ENCODE measurements around the gene OPRD1.
"Not testable (repeated sequence)": the region's sequence is repeated elsewhere in the genome, so short reads cannot be mapped to it uniquely, and the experiment has no call there.

OPRD1 gene

DNA sequence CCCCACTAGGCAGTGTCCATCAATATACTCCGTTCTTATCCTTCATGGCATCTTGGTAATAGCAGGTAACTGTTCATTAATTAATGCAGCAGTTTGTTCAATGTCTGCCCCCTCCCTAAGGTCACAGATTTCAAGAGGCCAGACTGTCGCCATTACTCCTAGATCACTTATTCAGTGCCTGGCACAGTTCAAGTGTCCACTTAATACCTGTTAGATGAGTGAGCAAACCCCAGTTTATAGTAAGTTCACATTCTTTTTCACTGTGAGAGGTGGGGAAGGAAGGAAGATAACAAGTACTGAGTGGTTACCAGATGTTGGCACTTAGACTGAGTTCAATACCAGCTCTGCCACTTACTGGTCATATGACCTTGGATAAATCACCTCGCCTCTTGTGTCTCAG, 36.4 kb downstream of the OPRD1 start:
- no peak for DNase-seq

DNA sequence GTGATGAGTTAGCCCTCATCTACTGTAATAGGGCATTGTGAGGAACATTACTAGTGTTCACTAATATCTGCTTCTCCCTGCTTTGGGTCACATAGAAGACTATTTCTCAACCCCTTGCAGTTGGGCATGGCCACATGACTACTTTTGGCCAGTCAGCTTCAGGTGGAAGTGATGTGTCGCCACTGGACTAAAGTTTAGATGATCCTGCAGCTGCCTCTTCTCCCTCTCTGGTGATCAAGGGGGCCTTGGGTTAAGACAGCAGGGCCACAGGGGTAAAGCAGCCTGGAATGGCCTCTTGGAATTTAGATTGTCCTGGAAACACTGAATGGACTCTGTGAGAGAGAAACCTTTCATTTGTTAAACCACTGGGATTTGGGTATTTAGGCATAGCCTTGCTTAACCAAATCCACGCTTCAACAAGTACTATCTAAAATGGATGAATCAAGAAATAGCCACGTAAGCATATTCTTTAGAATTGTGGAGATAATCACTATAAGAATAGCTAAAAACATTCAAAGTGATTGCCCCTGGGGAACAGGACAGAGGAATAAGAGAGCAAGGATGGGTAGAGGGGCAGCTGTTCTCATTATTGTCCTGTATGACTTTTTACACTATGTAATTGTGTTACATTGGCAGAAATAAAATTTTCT, 41.2 kb downstream of the OPRD1 start:
- no peak for DNase-seq

DNA sequence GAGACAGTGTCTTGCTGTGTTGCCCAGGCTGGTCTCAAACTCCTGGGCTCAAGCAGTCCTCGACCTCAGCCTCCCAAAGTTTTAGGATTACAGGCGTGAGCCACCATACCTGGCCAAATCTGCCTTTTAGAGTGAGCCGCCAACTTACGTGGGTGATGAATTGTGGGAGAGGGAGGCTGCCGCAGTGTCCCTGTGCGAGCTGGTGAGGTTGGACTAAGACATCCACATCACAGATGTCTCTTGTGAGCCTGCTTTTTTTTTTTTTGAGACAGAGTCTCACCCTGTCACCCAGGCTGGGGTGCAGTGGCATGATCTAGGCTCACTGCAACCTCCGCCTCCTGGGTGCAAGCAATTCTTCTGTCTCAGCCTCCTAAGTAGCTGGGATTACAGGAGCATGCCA, 42.4 kb downstream of the OPRD1 start:
- DNase-seq, result not testable (repeated sequence)

DNA sequence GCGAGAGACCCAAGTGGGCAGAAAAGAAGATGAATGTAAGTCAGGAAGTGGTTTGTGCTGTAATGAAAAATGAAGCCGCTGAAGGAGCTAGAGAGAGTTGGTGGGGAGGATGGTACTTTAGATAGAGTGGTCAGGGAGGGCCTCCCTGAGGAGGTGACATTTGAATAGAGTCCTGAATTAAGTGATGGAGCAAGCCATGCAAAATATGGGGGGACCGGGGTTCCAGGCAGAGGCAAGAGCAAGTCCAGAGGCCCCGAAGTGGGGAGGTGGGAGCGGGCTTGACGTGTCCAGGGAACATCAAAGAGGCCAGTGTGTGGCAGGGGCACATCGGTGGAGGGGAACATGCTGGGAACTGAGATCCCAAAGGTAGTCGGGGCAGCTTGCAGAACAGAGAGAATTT, 43.1 kb downstream of the OPRD1 start:
- DNase-seq, result no peak

DNA sequence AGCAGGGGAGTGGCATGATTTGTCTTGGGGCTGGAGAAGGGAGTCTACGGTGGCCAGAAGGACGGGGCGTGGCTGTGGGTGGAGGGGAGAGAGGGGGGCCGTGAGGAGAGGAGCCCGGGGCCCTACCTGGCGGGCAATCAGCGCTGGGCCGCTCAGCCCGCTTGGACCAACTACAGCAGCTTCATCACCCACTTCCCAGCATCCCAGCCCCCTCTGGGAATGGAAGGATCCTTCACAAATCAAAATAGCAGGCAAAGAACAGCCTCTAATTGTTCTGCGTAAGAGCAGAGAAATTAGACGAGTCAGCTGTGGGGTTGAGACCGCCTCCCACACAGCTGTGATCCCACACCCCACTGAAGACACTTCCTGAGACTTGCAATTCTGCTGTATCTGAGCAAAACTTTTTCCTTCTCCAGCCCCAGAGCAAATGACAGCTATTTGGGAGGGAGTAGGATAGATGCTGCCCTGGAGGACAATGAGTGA, 43.5 kb downstream of the OPRD1 start:
- no peak for DNase-seq

DNA sequence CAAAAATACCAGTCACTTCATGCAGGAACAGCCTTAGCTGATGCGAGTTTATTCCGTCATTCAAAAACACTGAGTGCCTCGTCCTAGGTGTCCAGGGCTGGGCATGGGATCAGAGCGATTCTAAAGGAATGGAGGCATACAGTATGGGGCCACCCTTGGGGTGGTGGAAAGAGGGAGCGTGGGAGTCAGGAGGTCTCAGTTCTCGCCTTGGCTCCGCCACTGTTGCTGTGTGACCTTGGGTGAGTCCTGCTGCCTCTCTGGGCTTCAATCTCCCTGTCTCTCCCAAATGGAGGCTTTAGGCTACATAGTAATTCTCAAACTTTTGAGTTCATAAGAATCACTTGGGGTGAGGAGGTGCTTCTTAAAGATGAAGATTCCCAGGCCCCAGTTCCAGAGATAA, 44.0 kb downstream of the OPRD1 start:
- DNase-seq, result no peak

DNA sequence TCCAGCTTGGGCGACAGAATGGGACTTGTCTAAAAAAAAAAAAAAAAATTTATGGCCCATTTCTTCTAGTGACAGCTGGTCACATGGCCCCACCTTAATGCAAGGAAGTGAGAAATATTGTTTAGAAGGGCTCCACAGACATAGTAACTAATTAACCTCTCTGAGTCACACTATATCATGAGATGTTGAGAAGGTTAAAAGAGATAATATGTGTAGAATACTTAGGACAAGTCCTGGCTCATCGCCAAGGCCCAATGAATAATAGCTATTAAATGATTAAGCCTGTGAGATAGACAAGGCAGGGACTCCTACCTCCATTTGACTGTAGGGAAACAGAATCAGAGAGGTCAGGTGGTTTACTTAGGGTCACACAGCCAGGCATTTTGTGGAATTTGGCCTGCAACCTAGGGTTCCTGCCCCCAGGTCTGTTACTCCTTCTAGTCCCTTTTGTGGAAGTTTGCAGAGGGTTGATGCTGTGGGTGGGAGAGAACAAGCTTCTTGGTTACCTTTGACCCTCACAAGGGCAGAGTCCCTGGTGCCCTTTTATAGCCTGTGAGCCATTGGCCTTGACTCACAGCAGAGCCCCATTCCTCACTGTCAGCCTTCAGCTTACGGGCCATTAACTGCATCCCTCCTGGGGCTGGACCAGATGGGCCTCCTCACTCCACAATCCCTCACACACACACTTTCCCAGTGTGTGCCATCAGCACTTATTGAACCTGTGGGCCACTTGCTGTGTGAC, 48.5 kb downstream of the OPRD1 start:
- no peak for DNase-seq

DNA sequence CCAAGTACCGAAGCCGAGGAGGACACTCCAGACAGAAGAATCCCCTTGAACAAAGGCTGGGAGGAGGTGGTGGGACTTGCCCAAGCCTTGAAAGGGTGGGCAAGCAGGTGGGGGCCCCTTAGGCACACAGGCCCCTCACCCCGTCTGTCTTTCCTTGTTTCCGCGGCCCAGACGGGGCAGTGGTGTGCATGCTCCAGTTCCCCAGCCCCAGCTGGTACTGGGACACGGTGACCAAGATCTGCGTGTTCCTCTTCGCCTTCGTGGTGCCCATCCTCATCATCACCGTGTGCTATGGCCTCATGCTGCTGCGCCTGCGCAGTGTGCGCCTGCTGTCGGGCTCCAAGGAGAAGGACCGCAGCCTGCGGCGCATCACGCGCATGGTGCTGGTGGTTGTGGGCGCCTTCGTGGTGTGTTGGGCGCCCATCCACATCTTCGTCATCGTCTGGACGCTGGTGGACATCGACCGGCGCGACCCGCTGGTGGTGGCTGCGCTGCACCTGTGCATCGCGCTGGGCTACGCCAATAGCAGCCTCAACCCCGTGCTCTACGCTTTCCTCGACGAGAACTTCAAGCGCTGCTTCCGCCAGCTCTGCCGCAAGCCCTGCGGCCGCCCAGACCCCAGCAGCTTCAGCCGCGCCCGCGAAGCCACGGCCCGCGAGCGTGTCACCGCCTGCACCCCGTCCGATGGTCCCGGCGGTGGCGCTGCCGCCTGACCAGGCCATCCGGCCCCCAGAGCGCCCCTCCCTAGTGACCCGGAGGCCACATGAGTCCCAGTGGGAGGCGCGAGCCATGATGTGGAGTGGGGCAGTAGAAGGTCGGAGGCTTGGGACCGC, 50.8 kb downstream of the OPRD1 start:
- DNase-seq, result no peak

DNA sequence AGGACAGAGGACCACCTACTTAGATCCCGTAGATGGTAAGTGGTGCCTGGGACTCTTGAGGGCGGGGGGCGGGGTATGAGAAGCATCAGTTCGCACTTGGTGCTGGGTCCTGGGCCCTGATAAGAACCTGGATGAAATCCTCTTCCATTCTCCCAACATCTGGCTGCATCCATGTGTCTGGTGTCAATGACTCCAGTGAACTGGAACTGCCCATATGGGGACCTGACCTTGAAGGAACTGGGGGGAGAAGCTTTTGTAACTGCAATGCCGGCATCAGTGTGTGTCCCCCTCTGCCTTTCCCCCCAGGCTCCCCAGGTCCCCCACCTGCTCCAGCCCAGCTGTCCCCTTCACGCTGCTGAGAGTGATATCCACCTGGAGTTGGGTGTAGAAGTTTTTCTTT, 52.7 kb downstream of the OPRD1 start:
- no peak for DNase-seq

DNA sequence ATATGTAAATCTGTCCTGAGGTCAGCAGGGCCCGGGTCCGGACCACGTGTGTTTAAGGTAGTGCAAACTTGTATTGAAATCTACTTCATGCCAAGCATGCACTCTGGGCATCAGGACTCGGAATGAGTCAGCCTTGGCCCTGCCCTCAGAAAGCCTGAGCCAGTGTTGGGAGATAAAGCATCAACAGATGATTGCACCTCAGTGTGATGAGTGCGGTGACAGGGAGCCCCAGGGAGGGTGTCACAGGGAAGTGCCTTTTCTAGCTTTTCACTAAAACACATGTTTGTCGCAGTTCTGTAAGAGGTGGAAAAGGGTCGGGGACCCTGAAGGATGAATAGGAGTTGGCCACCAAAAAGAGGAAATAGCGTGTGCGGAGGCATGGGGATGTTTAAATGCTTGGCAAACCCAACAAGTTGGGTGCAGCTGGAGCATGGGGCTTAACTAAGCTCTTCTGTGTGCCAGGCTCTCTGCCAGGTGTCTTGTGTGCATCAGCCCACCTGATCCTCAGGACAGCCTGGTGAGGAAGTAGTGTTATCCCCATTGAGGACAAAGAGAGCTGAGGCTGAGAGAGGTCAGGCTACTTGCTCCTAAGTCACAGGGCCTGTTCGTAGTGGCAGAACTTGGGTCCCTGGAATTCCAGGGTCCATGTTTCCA, 54.2 kb downstream of the OPRD1 start:
- no peak for DNase-seq

DNA sequence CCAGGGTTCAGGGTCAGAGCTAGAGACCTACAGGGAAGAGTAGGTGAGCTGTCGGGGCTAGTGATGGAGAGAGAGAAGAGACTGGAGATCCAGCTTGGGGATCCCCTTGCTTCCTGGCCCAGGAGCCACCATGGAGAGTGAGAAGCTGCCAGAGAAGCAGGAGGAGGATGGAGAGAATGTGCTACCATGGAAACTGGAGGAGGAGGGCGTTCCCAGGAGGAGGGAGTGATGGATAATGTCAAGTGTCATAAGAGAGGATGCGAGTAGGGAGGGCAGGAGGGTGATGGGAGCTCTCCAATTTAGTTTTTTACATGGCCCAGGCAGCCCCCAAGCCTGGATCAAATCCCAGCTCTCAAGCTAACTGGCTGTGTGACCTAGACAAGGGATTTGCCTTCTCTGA, 55.9 kb downstream of the OPRD1 start:
- DNase-seq, result no peak

DNA sequence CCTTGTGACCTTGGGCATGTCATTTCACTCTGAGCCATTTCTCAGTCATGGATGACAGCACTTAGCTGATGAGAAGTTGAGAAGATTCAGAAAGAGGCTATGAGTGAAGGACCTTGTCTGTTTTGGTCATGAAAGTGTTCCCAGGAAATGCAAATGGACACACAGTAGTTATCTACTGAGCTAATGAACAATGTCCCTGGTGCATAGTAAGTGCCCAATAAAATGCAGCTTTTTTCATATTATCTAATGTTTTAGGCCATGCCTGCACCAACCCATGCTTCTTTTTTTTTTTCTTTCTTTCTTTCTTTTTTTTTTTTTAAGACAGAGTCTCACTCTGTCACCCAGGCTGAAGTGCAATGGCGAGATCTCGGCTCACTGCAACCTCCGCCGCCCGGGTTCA, 58.0 kb downstream of the OPRD1 start:
- DNase-seq, result no peak

DNA sequence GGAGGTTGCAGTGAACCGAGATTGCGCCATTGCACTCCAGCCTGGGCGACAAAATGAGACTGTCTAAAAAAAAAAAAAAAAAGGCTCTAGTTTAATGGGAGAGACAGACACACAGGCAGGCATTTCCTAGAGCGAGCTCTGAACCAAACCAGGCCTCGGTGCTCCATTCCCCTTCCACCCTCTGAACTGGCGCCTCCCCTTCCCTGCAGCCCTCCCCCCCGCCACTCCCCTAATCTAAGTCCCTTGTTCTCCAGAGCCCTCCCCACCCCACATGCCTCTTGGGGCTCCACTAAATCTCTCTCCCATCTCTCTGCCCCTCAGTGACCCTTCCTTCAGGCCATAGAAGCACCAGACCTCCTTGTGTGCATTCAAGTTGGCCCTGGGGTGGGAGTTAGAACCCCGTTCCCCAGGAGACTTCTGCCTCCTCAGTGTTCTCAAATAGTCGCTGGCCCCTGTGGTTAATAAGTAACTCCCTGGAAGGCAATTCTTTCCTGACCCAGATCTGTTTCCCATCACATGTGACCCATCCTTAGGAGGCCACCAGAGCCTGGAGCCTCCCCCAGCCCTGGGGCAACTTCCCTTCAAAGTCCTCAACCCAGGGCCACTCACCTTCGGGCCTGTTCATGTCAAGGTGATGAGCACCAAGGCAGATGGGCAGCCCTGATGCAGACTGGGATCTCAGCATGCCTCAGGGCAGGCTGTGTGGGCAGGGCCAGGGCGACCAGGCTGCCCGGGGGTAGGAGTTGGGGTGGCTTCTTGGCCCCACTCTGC, 59.8 kb downstream of the OPRD1 start:
- no peak for DNase-seq

DNA sequence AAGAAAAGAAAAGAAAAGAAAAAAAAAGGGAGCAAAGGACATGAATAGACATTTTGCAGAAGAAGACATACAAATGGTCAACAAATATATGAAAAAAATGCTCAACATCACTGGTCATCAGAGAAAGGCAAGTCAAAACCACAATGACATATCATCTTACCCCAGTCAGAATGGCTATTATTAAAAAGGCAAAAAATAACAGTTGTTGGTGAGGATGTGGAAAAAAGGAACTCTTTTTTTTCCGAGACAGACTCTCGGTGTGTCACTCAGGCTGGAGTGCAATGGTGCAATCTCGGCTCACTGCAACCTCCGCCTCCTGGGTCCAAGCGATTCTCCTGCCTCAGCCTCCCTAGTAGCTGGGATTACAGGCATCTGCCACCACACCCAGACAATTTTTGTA, 63.2 kb downstream of the OPRD1 start:
- DNase-seq, result not testable (repeated sequence)

DNA sequence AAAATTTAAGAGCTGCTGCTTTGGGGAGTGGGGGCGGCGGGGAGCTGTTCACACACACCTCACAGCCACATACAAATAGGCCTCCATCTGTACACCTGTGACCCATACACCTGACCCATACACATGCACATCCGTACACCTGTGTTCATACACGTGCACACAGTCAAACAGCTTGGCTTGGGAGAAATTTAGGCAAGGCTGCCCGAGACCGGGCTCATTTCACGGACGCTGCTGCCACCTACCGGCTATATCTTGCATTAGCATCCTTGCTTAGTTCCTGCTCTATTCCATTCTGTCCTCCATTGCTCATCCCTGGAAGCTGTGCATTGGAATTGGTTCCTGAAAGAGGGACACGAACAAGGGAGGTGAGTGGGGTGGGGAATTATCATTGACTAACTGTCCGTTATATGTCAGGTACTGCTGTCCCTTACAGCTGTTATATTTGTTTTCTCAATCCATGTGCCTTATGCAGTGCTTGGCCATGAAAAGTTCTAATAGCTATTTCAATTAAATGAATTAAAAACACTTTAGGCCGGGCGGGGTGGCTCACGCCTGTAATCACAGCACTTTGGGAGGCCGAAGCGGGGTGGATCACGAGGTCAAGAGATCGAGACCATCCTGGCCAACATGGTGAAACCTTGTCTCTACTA, 65.3 kb downstream of the OPRD1 start:
- peak; percentile 20 for DNase-seq

DNA sequence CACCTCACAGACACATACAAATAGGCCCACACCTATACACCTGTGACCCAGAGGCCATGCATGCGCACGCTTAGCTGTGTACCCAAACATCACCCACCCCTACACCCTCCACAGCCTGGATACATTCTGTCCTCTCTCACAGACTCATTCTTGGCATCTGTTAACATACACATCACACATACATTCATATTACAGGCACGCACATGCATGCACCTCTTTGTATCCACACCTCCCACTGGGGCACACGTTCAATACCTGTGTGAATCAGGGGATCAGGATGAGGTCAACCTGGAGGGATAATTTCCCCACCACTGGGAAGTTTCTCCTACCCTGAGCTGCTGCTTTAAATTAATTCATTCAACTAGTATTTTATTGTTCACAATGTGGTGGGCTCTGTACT, 66.8 kb downstream of the OPRD1 start:
- DNase-seq, result no peak

DNA sequence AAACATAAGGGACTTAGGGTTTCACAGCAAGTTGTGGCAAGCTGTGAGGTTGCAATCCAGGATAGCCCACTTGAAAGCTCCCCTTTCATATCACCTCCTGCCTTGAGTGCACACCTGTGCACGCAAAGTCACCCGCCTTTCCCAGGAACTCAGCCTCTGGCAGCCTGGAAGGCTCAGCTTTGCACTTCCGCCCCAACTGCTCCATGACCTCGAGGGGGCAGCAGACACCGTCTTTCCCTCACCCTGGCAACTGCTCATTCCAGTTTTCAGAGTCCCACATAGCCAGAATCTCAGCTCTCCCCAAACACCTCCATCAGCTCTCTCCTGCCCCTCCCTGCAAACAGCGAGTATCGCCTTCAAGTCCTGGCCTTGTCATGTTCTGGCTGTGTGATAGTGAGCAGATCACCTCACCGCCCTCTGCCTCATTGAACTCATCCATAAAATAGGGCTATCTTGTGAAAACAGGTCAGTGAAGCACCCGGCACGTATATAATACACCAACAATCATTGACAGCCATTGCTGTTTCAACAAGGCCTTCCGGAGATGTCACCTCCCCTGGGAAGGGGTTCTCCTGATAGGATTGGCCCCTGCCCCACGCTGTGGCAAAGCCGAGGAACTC, 70.1 kb downstream of the OPRD1 start:
- peak; percentile 71 for DNase-seq

DNA sequence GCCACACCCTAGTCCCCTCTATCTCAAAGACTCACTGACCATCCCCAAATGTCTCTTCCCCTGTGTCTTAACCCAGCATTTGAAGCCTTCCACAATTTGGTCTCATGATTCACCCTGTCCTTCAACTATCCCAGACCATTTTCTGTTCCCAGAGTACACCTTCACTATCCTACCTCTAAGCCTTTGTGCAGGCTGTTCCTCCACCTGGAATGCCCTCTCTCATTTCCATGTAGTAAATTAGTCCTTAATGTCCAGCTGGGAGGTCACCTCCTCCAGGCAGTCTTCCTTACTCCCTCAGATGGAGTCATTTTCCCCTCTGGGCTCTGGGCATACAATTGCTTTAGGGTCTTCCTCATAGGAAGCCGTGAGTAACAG, 71.3 kb downstream of the OPRD1 start:
- DNase-seq, result no peak

DNA sequence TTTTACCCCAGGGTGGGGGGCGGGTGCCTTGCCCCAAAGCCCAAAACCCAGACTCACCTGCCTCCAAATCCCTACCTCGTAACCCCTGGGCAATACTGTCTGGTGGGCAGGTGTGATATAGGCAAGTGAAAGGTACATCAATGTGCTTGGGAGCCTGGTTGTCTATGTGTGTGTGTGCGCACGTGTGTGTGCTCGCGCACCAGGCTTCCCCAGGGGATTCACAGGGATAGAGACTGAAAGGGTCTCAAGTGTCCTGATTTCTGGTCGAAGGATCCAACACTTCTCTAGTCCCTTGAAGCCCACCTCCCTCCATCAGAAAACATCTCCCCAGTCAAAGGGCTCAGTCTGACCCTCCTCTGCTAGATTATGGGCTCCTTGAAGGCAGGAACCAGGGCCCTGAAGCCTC, 73.5 kb downstream of the OPRD1 start:
- no peak for DNase-seq

DNA sequence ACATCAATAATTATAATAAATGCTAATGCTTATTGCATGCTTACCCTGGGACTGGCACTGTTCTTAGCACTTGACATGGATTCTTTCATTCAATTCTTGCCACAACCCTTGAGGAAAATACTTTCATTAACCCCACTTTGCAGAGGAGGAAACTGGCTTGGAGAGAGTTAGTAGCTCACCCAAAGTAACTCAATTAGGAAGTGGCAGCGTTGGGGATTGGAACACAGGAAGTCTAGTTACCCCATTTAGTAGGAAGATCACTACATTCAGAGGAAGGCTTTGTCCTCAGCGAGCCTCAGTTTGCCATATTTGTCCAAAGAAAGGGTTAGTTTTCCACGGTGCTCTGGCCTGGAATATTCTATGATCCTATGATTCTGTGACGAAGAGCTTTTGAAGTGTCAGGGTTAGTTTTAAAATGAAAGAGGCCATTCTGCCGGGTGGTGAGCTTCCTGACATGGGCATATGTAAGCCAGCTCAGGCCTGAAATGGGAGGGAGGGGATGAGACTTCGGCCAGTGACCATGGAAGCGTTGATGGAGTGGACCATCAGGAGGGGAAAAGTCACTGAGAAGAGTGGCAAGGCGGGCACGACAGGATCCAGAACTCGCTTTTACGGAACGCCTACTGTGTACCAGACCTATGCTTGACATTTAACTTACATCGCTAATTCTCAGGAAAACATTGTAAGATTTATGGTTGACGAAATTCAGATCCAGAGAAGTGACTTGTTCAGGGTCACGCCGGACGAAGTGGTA, 74.2 kb downstream of the OPRD1 start:
- DNase-seq, result no peak
